MCF 10A (cell line): ENCODE measurements around the gene C1QBP. TPM values are rescaled to one million over a fixed set of nuclear protein-coding genes. Genes with fewer than 3 reads are reported as not detected.
"Not testable (repeated sequence)": the region's sequence is repeated elsewhere in the genome, so short reads cannot be mapped to it uniquely, and the experiment has no call there.

ENCODE experiments used
- BruUV-seq: library from RNA; stranded (reverse); fragments of 400-500 nt; replicated peaks from 2 replicates; lab custom pipeline; 2021; lab: Mats Ljungman, UMichigan
- CTCF ChIA-PET: fragments of 300-600 bp; sonication (Branson Sonifier 250); formaldehyde crosslinking; extraction: SDS; loops from one replicate; lab custom pipeline; 2021; ENCODE audit warnings: antibody characterized with exemption, inconsistent platforms; lab: Yijun Ruan, JAX
- POLR2A ChIA-PET: fragments of 300-600, 350-650 bp; sonication (Branson Sonifier 250); formaldehyde crosslinking; extraction: SDS; loops from one replicate; lab custom pipeline; 2020; ENCODE audit warnings: antibody characterized with exemption, inconsistent platforms; lab: Yijun Ruan, JAX
- DNase-seq: peaks from one replicate; pipeline ENCODE4 v3.0.0-alpha.2; 2018; ENCODE audit not compliant: unreplicated experiment
- H3K27ac Mint-ChIP-seq: one replicate; pipeline ENCODE4 v1.8.0; 2022; ENCODE audit warnings: mild to moderate bottlenecking, low read depth, mixed read lengths; ENCODE audit not compliant: unreplicated experiment
- H3K27me3 Mint-ChIP-seq: one replicate; pipeline ENCODE4 v1.8.0; 2022; ENCODE audit warnings: mixed read lengths; ENCODE audit not compliant: insufficient read depth, unreplicated experiment
- H3K36me3 Mint-ChIP-seq: one replicate; pipeline ENCODE4 v1.8.0; 2022; ENCODE audit warnings: mild to moderate bottlenecking, moderate library complexity, mixed read lengths; ENCODE audit not compliant: insufficient read depth, unreplicated experiment
- H3K4me1 Mint-ChIP-seq: one replicate; pipeline ENCODE4 v1.8.0; 2022; ENCODE audit warnings: mixed read lengths; ENCODE audit not compliant: insufficient read depth, unreplicated experiment
- H3K4me3 Mint-ChIP-seq: one replicate; pipeline ENCODE4 v1.8.0; 2022; ENCODE audit warnings: mild to moderate bottlenecking, moderate library complexity, mixed read lengths; ENCODE audit not compliant: unreplicated experiment
- H3K9me3 Mint-ChIP-seq: one replicate; pipeline ENCODE4 v1.8.0; 2022; ENCODE audit warnings: mixed read lengths; ENCODE audit not compliant: unreplicated experiment
- intact Hi-C: fragments of 100-400 bp; cut with micrococcal nuclease; formaldehyde crosslinking; loops from 2 replicates; pipeline ENCODE4 v1.14.1; 2022
- total RNA-seq: library from RNA; stranded (reverse); gene quantifications from 2 replicates; pipeline ENCODE4 v1.2.3, GENCODE V29; 2022
- TF ChIP-seq, protein P1 (sequence below): fragments of 200-600 bp; IDR thresholded peaks from one replicate; pipeline ENCODE4 v1.8.0; 2022; ENCODE audit warnings: antibody characterized with exemption, mild to moderate bottlenecking; ENCODE audit not compliant: unreplicated experiment

Gene C1QBP
- total RNA-seq, 1 experiment from 2014 or later: 438 TPM

DNA sequence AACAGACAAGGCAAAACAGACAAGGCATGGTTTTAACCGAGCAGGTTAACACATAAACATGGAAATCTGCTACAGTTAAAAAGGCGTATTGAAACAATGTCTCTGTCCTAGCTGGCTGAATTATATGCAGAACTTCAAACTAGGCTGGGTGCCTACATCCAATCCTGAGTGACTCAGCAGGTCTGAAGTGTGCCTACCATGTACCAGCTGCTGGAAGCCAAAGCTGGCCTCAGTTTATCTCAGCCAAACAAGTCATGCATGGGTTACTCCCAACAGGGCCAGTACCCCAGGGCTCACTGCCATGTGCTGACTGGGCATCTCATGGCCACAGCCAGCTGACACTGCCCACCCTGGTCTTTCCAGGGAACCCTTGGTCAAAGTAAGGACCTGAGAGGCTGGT is 4.0 kb downstream of the C1QBP start:
- H3K4me1 Mint-ChIP-seq: peaks cover 32% of the 10 kb centered on the region
- POLR2A ChIA-PET: interaction anchor here (9.6 kb wide), 1 partner anchor 12 kb away, joined by 100 read pairs; no protein-coding TSS in a partner anchor
- BruUV-seq: no TSS peak
- H3K27me3 Mint-ChIP-seq: no peaks in the 10 kb centered on the region
- CTCF ChIA-PET: interaction anchor here (1.5 to 1.6 kb wide), 2 partner anchors 12 to 79 kb away, joined by 4 to 5 read pairs; no protein-coding TSS in a partner anchor
- H3K27ac Mint-ChIP-seq: no peak overlapping the region
- intact Hi-C loops: no loop called here
- H3K9me3 Mint-ChIP-seq: no peaks in the 10 kb centered on the region
- no peak for DNase-seq
- H3K4me3 Mint-ChIP-seq: no peak overlapping the region
- H3K36me3 Mint-ChIP-seq: peaks cover 87% of the 10 kb centered on the region
- TF ChIP-seq, protein P1, sequence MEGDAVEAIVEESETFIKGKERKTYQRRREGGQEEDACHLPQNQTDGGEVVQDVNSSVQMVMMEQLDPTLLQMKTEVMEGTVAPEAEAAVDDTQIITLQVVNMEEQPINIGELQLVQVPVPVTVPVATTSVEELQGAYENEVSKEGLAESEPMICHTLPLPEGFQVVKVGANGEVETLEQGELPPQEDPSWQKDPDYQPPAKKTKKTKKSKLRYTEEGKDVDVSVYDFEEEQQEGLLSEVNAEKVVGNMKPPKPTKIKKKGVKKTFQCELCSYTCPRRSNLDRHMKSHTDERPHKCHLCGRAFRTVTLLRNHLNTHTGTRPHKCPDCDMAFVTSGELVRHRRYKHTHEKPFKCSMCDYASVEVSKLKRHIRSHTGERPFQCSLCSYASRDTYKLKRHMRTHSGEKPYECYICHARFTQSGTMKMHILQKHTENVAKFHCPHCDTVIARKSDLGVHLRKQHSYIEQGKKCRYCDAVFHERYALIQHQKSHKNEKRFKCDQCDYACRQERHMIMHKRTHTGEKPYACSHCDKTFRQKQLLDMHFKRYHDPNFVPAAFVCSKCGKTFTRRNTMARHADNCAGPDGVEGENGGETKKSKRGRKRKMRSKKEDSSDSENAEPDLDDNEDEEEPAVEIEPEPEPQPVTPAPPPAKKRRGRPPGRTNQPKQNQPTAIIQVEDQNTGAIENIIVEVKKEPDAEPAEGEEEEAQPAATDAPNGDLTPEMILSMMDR: no peak

DNA sequence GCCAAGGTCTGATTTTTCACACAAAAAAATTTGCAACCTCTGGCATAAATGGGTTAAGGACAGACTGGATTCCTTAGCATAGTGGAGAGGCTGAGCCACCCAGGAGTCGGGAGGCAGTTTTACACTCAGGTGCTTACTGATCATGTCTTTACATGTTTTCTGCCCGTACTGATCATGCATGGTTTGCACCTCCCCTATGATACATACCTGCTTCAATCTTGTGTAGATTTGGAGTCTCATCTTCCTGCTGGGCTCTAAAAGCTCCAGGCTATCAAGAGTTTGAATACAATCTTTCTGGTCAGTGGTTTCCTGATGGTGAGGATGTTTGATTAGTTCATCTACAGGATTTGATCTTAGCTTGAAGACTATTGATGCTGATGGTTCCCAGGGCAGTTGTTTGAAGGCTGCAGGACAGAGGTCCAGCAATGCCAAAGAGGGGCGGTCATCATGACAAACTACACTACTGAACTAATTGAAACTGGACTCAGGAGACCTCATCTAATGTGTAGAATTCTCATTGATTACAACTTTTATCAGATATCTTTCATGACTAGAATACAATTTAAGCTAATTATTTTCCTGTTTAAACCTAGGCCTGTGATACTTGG is 6.9 kb downstream of the C1QBP start:
- ChIA-PET POLR2A (interaction anchor here (0.7 to 9.6 kb wide), 5 partner anchors 9 to 35 kb away, joined by 3 to 100 read pairs (median 14); partner anchors contain the start of genes NUP88 and RPAIN), CTCF (interaction anchor here (0.6 to 1.8 kb wide), 2 partner anchors 9 to 993 kb away, joined by 3 to 5 read pairs; no protein-coding TSS in a partner anchor)
- no peak for DNase-seq
- H3K27me3 Mint-ChIP-seq: no peaks in the 10 kb centered on the region
- no peaks in the 10 kb centered on the region for H3K9me3 Mint-ChIP-seq
- peaks cover 98% of the 10 kb centered on the region for H3K36me3 Mint-ChIP-seq
- intact Hi-C loops: no loop called here
- peak overlapping the region; percentile 6 for H3K27ac Mint-ChIP-seq
- H3K4me3 Mint-ChIP-seq: no peak overlapping the region
- no TSS peak for BruUV-seq
- TF ChIP-seq, protein P1: no peak
- H3K4me1 Mint-ChIP-seq: peaks cover 27% of the 10 kb centered on the region

DNA sequence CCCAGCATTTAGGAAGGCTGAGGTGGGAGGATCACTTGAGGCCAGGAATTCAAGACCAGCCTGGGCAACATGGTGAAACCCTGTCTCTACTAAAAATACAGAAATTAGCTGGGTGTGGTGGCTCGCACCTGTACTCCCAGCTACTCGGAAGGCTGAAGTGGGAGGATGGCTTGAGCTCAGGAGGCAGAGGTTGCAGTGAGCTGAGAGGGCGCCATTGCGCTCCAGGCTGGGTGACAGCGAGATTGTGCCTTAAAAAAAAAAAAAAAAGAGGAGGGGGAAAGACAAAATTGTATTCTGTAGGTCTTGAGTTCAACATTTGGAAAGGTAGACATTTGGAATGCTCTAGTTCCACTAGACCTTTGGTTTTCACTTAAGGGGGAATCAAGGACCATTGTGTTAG is 7.7 kb downstream of the C1QBP start:
- H3K4me3 Mint-ChIP-seq, BruUV-seq, H3K27me3 Mint-ChIP-seq, H3K9me3 Mint-ChIP-seq, DNase-seq, intact Hi-C loops: not testable (repeated sequence)
- Mint-ChIP-seq H3K4me1 (peaks cover 20% of the 10 kb centered on the region), H3K36me3 (peaks cover 98% of the 10 kb centered on the region), H3K27ac (peak overlapping the region; percentile 78)
- ChIA-PET POLR2A (interaction anchor here (1.4 to 9.6 kb wide), 3 partner anchors 8 to 12 kb away, joined by 4 to 100 read pairs (median 41); partner anchors contain the start of genes C1QBP, NUP88 and RPAIN), CTCF (interaction anchor here (1.0 to 1.8 kb wide), 2 partner anchors 8 to 9 kb away, joined by 5 read pairs; partner anchors contain the start of gene C1QBP)

DNA sequence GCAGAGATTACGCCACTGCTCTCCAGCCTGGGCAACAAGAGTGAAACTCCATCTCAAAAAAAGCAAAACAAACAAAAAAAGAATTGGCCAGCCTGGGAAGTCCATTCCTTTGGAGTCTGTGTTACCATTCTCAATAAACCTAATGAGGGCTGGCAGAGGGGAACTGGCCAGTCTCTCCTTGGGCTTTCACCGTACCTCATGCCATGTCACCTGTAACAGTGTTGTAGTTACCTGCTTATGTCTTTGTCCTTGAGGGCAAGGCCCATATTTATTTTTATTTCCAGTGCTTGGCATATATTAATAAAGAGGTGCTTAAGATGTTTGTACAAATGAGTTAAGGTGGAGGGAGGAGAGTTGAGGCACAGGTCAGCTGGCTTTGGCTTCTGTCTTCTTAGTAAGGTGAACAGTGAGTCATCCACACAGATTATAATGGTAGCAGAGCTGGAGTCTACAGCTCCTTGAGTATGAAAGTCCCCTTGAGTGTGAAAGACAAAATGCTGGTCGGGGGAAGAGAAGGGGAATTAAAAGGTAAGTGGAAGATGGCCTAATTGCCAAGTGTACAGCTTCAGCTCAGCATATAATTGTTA is 8.4 kb downstream of the C1QBP start:
- no peak overlapping the region for H3K4me3 Mint-ChIP-seq
- BruUV-seq: no TSS peak
- H3K9me3 Mint-ChIP-seq: no peaks in the 10 kb centered on the region
- intact Hi-C loops: no loop called here
- H3K4me1 Mint-ChIP-seq: peaks cover 17% of the 10 kb centered on the region
- TF ChIP-seq, protein P1: no peak
- H3K36me3 Mint-ChIP-seq: peaks cover 98% of the 10 kb centered on the region
- H3K27me3 Mint-ChIP-seq: no peaks in the 10 kb centered on the region
- ChIA-PET CTCF (interaction anchor here (1.0 to 2.5 kb wide), 2 partner anchors 9 kb away, joined by 5 to 14 read pairs; partner anchors contain the start of gene C1QBP), POLR2A (interaction anchor here (0.6 to 9.6 kb wide), 4 partner anchors 8 to 1096 kb away, joined by 3 to 100 read pairs (median 22); partner anchors contain the start of genes C1QBP, NUP88 and RPAIN)
- no peak for DNase-seq
- peak overlapping the region; percentile 78 for H3K27ac Mint-ChIP-seq
